T-helper 2 cell treated with Interferon-gamma antibody and Interleukin-4, amounts not matched to agents 100 ng/mL and 5 ng/mL, for 36 hours (primary cell): ENCODE results near the gene SUN1. TPM values are rescaled to one million over a fixed set of nuclear protein-coding genes. Genes with fewer than 3 reads are reported as not detected.

Experiments used
- intact Hi-C: fragments of 100-400 bp; cut with micrococcal nuclease; formaldehyde crosslinking; loops from one replicate; pipeline ENCODE4 v1.15.1; 2023
- total RNA-seq: library from RNA; stranded (reverse); gene quantifications from 2 replicates; pipeline ENCODE4 v1.2.3, GENCODE V29; 2022

Gene SUN1
- total RNA-seq, 1 donor from 2014 or later, result 63.3 TPM

- intact Hi-C loops, result no loop called here
Measured at GRCh38 chr7:915291-916218, 83.3 kb downstream of the SUN1 start.

DNA sequence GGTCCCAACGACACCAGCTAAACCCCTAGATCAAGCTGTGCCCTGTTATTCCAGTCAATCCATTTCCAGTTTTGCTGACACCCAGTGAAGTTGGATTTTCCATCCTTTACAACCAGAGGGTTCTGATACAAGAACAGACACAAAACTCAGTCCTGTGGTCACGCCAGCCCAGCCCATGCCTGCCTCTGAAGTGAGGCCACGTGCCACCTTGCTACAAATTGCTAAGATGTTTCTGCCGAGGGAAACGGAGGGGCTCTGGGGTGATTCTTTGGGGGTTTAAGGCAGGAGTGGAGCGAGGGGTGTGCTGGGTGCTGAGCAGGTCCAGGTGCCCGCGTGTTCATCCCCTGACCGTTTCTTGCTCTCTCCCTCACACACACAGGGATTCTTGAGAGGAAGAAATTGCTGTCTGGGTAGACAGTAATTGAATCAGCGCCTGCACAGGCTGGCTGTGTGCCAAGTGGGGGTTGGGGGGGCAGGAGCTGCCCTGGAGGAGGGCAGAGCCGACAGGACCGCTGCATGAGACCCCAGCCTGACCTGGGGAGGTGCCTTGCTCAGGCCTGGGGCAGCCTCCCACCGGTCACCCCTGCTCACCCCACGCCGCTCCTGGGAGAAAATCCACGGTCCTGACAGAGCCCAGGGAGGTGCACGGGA lies 84.1 kb downstream of the SUN1 start:
- intact Hi-C loops, result no loop called here

DNA sequence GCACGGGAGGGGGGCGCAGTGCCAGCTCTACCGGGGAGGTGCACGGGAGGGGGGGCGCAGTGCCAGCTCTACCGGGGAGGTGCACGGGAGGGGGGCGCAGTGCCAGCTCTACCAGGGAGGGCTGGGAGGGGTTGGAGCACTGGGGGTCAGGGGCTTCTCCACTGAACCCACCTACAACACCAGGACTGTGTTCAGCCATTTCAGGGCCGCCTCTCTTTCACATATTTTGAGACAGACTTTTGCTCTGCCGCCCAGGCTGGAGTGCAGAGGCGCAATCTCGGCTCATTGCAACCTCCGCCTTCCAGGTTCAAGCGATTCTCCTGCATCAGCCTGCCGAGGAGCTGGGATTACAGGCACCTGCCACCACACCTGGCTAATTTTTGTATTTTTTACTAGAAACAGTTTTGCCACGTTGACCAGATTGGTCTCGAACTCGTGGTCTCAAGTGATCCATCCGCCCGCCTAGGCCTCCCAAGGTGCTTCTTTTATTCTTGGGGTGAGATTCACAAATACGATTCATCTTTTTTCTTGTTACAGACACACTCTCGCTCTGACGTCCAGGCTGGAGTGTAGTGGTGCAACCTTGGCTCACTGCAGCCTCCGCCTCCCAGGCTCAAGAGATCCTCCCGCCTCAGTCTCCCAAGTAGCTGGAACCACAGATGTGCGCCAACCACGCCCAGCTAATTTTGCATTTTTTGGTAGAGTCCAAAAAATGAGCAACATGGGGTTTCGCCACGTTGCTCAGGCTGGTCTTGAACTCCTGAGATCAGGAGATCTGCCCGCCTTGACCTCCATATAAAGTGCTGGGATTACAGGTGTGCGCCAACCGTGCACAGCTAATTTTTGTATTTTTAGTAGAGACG lies 85.2 kb downstream of the SUN1 start:
- intact Hi-C loops, result no loop called here

DNA sequence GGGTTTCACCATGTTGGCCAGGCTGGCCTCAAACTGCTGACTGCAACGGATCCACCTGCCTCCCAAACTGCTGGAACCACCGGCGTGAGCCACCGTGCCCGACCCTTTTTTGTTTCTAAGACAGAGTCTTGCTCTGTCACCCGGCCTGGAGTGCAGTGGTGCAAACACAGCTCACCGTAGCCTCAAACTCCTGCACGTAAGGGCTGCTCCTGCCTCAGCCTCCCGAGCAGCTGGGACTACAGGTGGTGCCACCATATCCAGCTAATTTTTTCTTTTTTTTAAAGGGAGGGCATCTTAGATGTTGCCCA lies 85.8 kb downstream of the SUN1 start:
- intact Hi-C loops, result no loop called here

DNA sequence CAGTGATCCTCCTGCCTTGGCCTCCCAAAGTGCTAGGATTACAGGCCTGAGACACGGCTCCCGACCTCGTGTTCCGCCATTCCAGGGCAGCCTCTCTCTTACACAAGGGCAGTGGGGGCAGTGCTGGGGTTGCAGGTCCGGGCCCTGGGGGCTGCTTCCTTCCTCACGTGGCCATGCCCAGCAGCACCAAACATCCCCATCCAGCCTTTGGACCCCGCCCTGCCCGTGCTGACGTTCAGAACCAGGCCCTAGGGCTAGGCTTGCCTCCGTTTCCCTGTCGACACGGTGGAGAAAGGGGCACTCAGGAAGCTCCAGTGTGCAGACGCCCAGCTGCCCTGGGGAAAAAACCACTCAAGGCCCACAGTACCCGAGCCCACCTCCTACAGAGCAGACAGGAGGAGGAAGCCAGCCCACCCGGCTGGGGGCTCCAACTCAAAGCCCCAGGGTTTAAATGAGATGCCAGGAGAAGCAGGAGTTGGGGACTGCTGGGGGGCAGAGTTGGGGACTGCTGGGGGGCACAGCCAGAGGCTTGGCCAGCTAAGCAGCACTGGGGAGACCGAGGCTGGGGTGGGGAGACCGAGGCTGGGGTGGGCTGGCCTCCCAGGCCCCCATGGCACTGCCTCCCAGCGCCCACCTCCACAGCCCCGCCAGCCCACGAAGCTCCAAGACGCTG lies 86.3 kb downstream of the SUN1 start:
- intact Hi-C loops, result no loop called here

- intact Hi-C loops, result no loop called here
Measured at GRCh38 chr7:919114-919442, 86.8 kb downstream of the SUN1 start.

- intact Hi-C loops, result loop anchor here (5.0 to 10.0 kb wide), 2 partner anchors 37 to 315 kb away; no protein-coding TSS in a partner anchor
Measured at GRCh38 chr7:919924-920341, 87.7 kb downstream of the SUN1 start.

DNA sequence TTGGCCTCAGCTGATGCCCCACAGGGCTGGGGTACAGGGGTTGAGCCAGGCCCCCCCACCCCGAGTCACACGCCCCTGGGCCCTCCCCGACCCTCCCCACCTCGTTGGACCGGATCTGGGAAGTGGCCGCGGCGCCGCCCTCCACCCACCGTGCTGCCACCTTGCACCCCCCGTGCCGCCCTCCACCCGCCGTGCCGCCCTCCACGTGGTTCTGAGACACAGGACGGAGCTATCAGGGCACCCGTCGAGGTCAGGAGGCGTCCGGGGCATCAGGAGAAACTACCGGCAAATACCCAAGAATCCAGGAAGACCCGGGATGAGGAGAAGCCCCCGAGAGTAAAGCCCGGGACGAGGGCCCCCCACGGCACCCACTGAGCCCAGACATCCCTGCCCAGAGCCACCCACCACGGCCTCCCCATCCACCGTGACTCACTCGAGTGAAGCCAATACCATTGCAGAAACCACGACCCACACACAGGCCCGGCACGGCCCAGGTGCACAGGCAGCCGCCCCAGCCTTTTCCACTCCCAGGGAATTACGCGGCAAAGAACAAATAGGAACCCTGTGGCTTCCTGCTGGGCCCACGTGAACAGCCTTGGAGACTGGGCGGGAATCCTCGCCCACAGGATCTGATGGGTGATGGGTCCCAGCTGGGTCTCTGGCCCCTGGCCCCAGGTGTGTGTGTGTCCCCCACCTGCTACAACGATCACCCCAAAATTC lies 88.2 kb downstream of the SUN1 start:
- intact Hi-C loops, result loop anchor here (5.0 to 10.0 kb wide), 2 partner anchors 37 to 316 kb away; no protein-coding TSS in a partner anchor

DNA sequence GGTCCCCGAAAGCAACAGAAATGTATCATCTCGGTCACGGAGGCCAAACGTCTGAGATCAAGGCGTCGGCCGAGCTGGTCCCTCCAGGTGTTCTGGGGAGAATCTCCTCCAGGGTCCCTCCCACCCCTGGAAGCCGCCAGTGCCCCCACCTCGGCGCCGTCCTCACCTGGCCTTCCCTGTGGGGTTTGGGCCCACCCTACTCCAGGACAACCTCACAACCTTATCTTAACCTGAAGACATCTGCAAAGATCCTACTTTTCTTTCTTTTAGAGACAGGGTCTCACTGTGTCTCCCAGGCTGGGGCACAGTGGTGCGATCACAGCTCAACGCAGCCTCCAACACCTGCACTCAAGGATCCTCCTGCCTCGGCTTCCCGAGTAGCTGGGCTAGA lies 88.8 kb downstream of the SUN1 start:
- intact Hi-C loops, result loop anchor here (5.0 to 10.0 kb wide), 2 partner anchors 36 to 316 kb away; no protein-coding TSS in a partner anchor

- intact Hi-C loops, result loop anchor here (2.0 to 10.0 kb wide), 6 partner anchors 13 to 317 kb away; partner anchors contain the start of gene GPR146
Measured at GRCh38 chr7:921581-922333, 89.5 kb downstream of the SUN1 start.

GRCh38 chr7:922334-923107 lies 90.2 kb downstream of the SUN1 start:
- intact Hi-C loops, result loop anchor here (1.0 to 10.0 kb wide), 8 partner anchors 14 to 318 kb away; partner anchors contain the start of genes COX19, GET4 and GPR146

DNA sequence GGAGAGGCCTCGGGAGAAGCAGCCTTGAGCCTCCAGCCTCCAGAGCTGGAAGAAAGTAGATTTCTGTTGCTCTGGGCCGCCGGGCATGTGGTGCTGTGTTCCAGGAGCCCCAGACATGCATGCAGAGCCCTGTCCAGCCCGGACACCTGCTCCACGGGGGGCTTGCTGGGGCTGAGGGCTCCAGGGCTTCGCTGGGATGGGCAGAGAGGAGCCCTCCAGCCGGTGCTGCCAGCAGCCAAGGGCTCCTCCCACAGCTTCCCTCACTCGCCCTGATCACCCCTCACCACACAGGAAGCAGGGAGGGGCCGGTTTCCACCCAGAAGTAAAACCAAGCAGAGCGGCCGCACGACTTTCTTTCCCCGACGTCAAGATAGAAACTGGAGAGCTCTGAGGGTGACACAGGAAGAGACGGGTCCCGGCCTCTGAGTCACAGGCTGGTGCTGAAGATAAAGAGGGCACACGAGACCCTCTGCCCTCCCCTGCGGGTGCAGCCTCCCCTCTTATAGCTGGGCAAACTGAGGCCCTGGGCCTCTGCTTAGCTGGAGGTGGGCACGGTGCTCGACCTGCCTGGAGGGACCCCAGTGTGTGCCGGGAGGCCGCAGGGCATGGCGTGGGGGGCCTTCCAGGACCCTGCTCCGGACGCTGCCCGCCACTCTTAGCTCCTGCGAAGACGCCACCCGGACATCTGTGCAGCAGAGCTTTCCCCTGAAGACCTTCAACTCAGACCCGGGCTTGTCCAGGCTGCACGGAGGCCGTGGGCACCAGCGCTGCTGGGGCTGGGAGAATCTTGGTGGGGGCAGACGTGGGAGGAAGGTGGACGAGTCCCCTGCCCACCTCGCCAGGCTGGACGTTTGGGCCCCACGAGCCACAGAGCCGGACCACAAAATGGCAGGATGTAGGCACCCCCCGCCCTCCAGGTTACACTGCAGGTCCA lies 91.1 kb downstream of the SUN1 start:
- intact Hi-C loops, result loop anchor here (1.0 to 10.0 kb wide), 8 partner anchors 13 to 319 kb away; partner anchors contain the start of genes COX19, GET4 and GPR146

GRCh38 chr7:924042-924441 lies 91.8 kb downstream of the SUN1 start:
- intact Hi-C loops, result loop anchor here (5.0 to 10.0 kb wide), 2 partner anchors 33 to 319 kb away; no protein-coding TSS in a partner anchor
